HG03342 (cell line): Measurements from ENCODE around the gene POC1A.

Experiments used
- ATAC-seq: cut with Tn5 transposase; IDR thresholded peaks from one replicate; pipeline ENCODE4 v1.9.1; 2021; ENCODE audit warnings: mild to moderate bottlenecking, moderate library complexity; ENCODE audit not compliant: unreplicated experiment

POC1A gene

GRCh38 chr3:52154135-52155094, at the start of gene POC1A:
TSS of gene POC1A (minus strand) at chr3:52154423. CDS start at chr3:52154372, 51 bp downstream.
- peak; percentile 78 for ATAC-seq

GRCh38 chr3:52203701-52204100, 49.5 kb upstream of the POC1A start:
- ATAC-seq: no peak

GRCh38 chr3:52202384-52203077, 48.3 kb upstream of the POC1A start:
- ATAC-seq: no peak

- no peak for ATAC-seq
These were observed 46.9 kb upstream of the POC1A start for GRCh38 chr3:52200981-52201679.

GRCh38 chr3:52198643-52199608, 44.7 kb upstream of the POC1A start:
- ATAC-seq: no peak

- ATAC-seq: peak; percentile 68
These were observed 43.8 kb upstream of the POC1A start, which contains the start of gene ALAS1 for GRCh38 chr3:52197842-52198625. TSS of gene ALAS1 (plus strand) at chr3:52198160. CDS start at chr3:52199242, 1,082 bp downstream.

GRCh38 chr3:52197499-52197841, 43.2 kb upstream of the POC1A start:
- ATAC-seq: no peak

GRCh38 chr3:52196977-52197376, 42.8 kb upstream of the POC1A start:
- no peak for ATAC-seq

- no peak for ATAC-seq
These were observed 41.7 kb upstream of the POC1A start for GRCh38 chr3:52195823-52196331.

- no peak for ATAC-seq
These were observed 41.0 kb upstream of the POC1A start for GRCh38 chr3:52195291-52195597.

- no peak for ATAC-seq
These were observed 40.5 kb upstream of the POC1A start for GRCh38 chr3:52194485-52195290.

GRCh38 chr3:52193065-52193464, 38.8 kb upstream of the POC1A start:
- ATAC-seq: no peak

GRCh38 chr3:52191663-52192062, 37.4 kb upstream of the POC1A start:
- no peak for ATAC-seq

- no peak for ATAC-seq
These were observed 36.3 kb upstream of the POC1A start for GRCh38 chr3:52190294-52191074.

- no peak for ATAC-seq
These were observed 34.3 kb upstream of the POC1A start for GRCh38 chr3:52188556-52188955.

GRCh38 chr3:52186729-52187128, 32.5 kb upstream of the POC1A start:
- no peak for ATAC-seq

- no peak for ATAC-seq
These were observed 31.6 kb upstream of the POC1A start for GRCh38 chr3:52185837-52186236.

GRCh38 chr3:52185311-52185710, 31.1 kb upstream of the POC1A start:
- ATAC-seq: no peak
